Stimulated activated CD4-positive, alpha-beta T cell treated with anti-CD3 and anti-CD28 coated beads, Interleukin-4, amount 100 ng/mL, for 1 hour (primary cell): Measurements from ENCODE around the gene IFI44L.
A peak's percentile ranks its signal among the peaks of the same experiment; 100 is the strongest.

Experiments used
- DNase-seq: peaks from one replicate; pipeline ENCODE4 v3.0.0-alpha.2; 2020

IFI44L gene

GRCh38 chr1:78645723-78646122, 25.5 kb downstream of the IFI44L start:
- no peak for DNase-seq

DNA sequence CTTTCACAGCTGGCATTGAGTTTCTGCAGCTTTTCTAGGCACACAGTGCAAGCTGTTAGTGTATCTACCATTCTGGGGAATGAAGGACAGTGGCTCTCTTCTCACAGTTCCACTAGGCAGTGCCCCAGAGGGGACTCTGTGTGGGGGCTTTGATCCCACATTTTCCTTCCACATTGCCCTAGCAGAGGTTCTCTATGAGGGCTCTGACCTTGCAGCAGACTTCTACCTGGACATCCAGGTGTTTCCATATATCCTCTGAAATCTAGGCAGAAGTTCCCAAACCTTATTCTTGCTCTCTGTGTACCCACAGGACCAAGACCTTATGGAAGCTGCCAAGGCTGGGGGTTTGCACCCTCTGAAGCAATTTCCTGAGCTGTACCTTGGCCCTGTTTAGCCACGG, 27.0 kb downstream of the IFI44L start:
- no peak for DNase-seq

GRCh38 chr1:78649628-78650027, 29.4 kb downstream of the IFI44L start, which contains the start of gene IFI44:
Gene IFI44 (plus strand): TSS chr1:78649831. CDS start chr1:78650196, 365 bp downstream.
- peak; percentile 67 for DNase-seq

GRCh38 chr1:78650114-78650660, 29.9 kb downstream of the IFI44L start:
- DNase-seq, result no peak

- DNase-seq, result no peak
These were observed 31.0 kb downstream of the IFI44L start for GRCh38 chr1:78651241-78651640.

GRCh38 chr1:78652019-78652560, 31.8 kb downstream of the IFI44L start:
- DNase-seq, result no peak

DNA sequence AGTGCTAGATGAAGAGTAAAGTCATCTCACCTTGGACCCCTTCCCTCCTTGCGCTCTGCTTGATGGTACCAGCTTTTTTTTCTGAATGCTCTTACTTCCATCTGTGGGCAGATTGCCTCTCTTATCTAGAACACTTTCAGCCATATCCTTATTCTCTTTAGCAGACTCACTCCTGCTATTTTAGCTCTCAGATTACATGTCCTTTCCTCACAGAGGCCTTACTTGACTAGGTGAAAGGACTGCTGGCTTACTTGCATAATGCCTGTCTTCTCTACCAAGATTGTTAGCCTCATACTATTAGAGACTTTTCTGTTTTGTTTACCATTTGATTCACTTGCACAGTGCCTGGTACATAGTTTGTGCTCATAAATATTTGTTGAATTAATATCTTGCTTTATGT, 38.7 kb downstream of the IFI44L start:
- DNase-seq, result no peak

GRCh38 chr1:78663923-78664322, 43.7 kb downstream of the IFI44L start:
- DNase-seq, result no peak

- DNase-seq, result no peak
These were observed 44.5 kb downstream of the IFI44L start for GRCh38 chr1:78664763-78665162.

GRCh38 chr1:78665809-78666208, 45.6 kb downstream of the IFI44L start:
- no peak for DNase-seq

DNA sequence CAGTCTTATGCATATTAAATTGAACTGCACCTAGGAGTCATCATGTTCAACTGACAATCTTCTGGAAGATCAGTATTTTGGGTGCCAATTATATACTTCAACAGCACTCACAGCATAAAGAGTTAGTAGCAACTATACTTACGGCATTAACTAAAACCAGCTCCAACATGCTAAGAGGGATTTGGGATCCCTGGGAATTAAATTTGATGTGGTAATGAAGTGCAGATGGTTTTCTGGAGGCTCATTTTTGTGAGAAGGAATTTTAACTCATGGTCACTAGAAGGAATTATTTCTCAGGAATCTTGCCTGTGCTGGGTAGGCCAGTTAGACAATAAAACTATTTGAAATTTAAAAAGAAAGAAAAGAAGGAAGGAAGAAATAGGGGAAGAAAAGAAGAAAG, 47.7 kb downstream of the IFI44L start:
- DNase-seq, result no peak

DNA sequence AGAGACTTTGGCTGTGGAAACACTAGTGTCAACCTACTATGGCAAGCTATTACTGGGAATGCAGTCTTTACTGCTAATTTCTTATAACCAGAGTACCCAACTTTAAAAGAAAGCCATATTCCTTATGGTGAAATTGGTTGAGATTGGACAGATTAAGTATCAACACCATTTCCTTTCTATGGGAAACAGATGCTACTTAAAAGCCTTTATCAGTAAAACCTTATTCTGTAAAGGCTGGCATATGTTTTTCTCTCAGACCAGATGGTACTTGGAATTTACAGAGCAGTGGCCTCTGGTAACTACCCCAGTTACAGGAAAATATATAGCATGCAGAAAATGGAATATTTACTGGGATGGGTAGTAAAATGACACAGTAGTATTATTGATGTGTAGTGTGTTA, 48.2 kb downstream of the IFI44L start:
- no peak for DNase-seq

DNA sequence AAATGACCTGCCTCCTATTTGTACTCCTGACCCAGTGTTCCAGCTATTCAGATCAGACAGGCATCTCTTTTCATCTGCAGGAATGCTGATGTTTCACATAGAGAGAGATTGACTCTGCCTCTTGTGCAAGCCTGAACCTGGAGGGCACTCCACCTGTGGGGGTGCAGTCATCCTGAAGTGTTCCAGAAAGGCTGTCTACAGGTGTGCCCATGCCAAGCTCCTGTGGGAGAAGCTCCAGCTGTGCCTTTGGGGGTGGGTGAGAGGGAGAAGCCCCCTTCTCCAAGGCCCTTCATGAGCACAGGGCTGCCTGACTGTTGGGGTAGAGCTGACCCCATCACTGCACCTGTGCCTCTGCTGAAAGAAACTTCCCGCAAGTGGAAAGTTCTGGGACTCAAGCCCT, 52.2 kb downstream of the IFI44L start:
- DNase-seq, result no peak

DNA sequence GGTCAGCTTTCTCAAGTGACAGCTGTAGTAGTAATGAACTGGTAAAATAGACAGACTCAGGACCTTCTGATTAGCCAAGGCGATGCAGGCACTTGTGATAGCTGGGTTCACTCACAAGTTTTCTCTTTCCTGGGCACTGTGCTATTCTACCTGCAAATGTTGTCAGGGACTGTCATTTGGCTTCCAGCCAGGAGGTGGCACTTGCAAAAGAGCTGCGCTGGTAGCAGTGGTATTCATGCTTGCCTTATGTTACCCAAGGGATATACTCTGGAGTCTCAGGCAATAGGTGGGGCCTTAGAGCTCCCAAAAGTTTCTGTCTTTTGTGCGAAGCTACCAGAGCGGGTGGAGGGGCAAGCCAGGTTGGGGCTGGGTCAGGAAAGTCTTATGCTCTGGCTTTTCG, 52.9 kb downstream of the IFI44L start:
- peak; percentile 18 for DNase-seq

DNA sequence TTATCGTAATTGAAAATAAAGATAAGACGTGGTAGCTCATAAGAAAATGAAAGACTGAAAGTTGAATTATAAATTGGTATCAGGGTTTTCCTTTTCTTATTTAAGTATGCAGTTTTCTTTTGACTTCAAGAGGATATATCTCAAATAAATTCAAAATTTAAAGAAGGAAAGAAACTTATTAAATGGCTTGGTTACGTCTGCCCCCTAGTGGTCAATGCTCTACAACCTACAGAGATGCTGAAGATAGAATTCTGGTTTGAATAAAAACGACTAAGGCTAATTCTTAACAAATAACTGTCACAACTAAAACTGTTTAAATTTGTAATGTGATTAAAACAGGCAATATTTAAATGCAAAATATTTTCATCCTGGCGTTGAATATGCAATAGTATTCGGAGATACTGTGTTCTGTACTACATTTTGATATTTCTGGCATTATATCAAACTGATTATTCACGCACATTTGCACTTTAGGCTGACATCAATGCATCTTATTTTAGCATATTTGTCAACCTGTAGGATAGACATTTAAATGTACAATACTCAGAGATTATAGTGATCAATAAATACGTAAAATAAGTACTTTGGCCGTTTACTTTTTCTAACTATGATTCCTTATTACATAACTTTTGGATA, 56.2 kb downstream of the IFI44L start:
- peak; percentile 25 for DNase-seq

GRCh38 chr1:78676993-78677392, 56.7 kb downstream of the IFI44L start:
- DNase-seq, result no peak

- no peak for DNase-seq
These were observed 57.5 kb downstream of the IFI44L start for GRCh38 chr1:78677788-78678187.

DNA sequence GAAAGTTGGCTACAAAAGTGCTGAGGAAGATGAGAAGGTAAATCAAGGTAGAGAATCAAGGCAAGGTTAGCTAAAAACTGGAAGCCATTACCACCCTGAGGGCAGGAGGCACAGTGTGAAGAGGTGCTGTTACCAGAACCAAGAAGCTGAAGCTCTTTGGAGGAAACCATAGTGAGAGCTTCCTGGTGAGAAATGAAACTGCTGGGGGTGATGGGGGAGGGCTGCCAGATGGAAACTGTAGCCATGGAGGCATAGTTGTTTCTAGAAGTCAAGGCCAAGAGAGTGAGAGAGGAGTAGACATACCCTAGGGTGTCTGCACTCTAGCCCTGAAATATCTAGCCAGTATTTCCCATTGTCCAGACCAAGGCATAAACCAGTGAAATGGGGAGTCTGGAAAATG, 58.1 kb downstream of the IFI44L start:
- no peak for DNase-seq

DNA sequence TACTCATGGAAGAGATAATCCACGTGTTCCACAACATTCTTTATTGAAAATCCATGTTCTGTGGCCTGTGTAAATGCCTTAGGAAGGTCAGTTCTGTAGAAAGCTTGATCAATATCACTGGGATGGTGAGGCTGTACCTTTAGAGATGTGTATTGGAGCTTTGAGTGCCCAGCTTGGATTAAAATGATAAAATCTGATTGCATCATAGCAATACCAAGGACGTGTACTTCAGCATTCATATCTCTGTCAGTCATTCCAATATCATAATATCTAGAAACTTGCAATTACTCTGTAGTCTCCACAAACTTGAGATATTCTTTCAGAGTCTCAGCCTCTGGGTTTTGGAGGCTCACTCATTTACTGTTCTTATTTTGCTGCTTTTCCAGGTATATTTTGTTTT, 61.0 kb downstream of the IFI44L start:
- DNase-seq, result no peak

DNA sequence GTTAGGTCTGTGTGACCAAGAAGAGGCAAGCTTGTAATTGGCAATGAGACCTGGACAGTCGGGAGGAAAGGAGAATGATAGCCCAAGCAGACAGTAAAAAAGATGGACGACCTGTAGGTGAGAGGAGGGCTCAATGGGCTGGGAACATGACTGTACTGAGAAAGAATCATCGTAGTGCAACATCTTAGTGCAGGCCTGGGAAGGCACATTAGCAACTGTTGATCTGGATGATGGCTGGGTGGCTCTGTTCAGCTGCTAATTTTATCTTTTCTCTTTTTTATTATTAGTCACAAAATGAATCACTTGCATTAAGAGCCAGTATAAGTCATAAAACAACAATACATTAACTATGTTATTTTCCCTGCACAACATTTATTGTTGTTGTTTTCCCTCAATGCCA, 62.2 kb downstream of the IFI44L start:
- no peak for DNase-seq

GRCh38 chr1:78683079-78683478, 62.8 kb downstream of the IFI44L start:
- no peak for DNase-seq

DNA sequence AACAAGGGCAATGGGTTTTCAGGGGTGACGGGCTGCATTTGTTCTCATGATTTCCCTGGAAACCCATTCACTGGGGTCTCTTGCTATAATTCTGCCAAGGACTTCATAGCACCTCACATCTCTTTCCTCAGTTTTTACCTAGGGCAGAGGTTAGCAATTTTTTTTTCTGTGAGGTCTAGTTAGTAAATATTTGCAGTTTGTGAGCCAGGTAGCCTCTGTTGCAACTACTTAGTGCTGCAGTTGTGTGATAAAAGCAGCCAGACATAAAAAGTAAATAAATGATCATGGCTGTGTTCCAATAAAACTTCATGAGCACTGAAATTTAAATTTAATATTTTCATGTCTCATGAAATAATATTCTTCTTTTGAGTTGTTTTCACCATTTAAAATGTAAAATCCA, 67.1 kb downstream of the IFI44L start:
- no peak for DNase-seq

DNA sequence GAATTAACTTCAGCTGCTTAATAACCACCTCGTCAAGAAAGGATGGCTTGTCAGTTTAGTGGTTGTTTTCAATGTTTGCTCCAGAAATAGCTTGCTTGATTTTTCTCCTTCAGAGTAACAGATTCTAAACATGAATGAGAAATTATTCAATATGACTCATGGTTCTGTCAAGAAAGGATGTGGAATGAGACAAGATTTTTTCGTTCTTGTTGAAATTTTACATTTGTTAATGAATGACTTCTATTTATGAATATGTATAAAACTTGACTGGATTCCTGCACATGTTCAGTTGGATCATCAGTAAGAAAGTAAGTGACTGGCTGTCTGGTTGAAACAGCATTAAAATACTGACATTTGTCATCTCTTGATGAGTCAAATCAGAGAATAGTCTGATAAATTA, 67.7 kb downstream of the IFI44L start:
- DNase-seq, result no peak

GRCh38 chr1:78688697-78689096, 68.4 kb downstream of the IFI44L start:
- no peak for DNase-seq

DNA sequence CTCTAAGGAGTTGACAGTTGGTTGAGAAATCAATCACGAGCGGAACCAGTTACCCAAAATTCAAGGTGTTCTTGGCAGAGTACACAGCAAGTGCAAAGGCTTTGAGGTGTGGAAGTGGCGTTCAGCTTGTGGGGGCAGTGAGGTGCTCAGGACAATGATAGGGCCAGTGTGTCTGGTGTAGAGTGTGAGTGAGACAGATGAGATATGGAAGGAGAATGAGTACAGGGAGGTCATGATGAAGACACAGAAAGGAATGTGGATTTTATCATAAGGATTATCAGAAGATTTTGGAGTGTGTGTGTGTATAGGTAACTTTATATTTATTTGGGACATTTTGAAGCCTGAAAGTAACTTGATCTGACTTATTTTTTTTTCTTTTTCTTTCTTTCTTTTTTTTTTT, 70.3 kb downstream of the IFI44L start:
- no peak for DNase-seq
